ENCODE data around the gene NUDT8. TPM values are rescaled to one million over a fixed set of nuclear protein-coding genes. Genes with fewer than 3 reads are reported as not detected.

NUDT8 gene
- polyA plus RNA-seq, 2 of the 4 experiments (the other 2 are of a cell fraction): 1.8 to 5.6 TPM

DNA sequence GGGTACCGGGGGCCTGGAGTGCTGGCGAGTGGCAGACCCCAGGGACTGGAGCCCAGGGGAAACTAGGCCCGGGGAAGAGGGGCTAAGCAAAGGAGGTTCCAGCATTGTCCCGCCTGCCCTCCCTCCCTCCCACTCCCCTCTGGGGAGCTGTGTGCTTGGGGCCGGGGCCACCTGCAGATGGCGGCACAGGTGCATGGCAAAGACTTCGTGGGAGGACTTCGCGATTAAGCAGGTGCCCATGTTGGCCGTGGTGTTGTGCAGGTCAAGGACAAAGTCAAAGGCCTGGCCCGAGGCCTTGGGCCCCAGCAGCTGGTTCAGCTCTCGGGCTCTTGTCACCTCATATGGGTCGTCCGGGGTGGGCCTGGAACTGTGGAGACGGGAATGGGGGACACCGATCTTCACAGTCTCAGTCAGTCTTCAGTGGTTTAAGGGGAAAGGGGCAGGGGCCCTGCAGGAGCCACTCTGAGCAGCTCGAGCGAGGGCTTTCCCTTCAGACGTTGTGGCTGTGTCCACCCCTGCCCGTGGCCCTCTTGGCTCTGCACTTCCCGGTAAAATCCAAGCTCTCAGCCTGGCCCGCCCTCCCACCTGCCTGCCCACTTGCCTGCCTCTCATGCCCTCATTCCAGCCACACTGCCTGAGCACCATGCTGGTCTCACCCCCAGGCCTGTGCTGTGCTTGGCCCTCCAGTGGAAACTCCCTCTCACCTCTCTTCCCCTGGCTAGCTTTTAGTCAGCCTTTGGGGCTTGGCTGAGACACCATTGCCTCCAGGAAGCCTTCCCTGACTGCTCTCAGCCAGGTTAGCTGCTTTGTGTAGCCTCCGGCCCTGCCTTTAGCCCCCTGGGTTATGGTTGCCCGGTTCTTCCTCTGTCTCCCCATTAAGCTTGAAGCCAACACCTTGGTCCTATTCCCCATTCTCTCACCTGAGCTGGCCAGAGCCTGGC lies 16.1 kb upstream of the NUDT8 start:
- CTCF ChIA-PET: interaction anchor here (0.6 to 12.7 kb wide), 5 partner anchors 10 to 257 kb away, joined by 3 to 169 read pairs (median 4); partner anchors contain the start of gene NUDT8
- Histone ChIP-seq H3K4me3 (no peak overlapping the region), H3K4me1 (peaks cover 5% of the 10 kb centered on the region; the same call in 2 of the 3 replicates), H3K27ac (no peak overlapping the region), H3K9me3 (peaks cover 8% of the 10 kb centered on the region; the same call in 2 of the 3 replicates), H3K4me2 (no peak overlapping the region)
- ATAC-seq (no peak), FAIRE-seq (no peak), DNase-seq (ENCODE audit: low read depth in 1 of 2, low spot score in 1 of 2) (no peak)
- 79% methylated on average over 21 of the region's 24 CpGs for WGBS (ENCODE audit: missing lambda C conversion rate)
- POLR2A ChIA-PET: no interaction called here
- TF ChIP-seq ZFP36 (IDR thresholded peaks at IDR 0.05; ENCODE audit: borderline replicate concordance, partially characterized antibody) (no peak), POLR2A (IDR thresholded peaks at IDR 0.05; ENCODE audit: low read length) (no peak), FOSL2 (IDR thresholded peaks at IDR 0.05) (no peak), FOSL2 (CRISPR knock-in tag; IDR thresholded peaks at IDR 0.05) (no peak), EP300 (IDR thresholded peaks at IDR 0.05) (no peak), CHD2 (IDR thresholded peaks at IDR 0.05; ENCODE audit: low read length, partially characterized antibody) (no peak), JUN (IDR thresholded peaks at IDR 0.05) (no peak), HOXB13 (CRISPR knock-in tag; IDR thresholded peaks at IDR 0.05; ENCODE audit: low read depth) (no peak)
- TF ChIP-seq, protein P1, sequence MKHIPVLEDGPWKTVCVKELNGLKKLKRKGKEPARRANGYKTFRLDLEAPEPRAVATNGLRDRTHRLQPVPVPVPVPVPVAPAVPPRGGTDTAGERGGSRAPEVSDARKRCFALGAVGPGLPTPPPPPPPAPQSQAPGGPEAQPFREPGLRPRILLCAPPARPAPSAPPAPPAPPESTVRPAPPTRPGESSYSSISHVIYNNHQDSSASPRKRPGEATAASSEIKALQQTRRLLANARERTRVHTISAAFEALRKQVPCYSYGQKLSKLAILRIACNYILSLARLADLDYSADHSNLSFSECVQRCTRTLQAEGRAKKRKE (CRISPR knock-in tag; IDR thresholded peaks at IDR 0.05; ENCODE audit: low read depth): no peak
- TF ChIP-seq, protein P2, sequence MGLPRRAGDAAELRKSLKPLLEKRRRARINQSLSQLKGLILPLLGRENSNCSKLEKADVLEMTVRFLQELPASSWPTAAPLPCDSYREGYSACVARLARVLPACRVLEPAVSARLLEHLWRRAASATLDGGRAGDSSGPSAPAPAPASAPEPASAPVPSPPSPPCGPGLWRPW (IDR thresholded peaks at IDR 0.05): no peak
- TF ChIP-seq, protein P3, sequence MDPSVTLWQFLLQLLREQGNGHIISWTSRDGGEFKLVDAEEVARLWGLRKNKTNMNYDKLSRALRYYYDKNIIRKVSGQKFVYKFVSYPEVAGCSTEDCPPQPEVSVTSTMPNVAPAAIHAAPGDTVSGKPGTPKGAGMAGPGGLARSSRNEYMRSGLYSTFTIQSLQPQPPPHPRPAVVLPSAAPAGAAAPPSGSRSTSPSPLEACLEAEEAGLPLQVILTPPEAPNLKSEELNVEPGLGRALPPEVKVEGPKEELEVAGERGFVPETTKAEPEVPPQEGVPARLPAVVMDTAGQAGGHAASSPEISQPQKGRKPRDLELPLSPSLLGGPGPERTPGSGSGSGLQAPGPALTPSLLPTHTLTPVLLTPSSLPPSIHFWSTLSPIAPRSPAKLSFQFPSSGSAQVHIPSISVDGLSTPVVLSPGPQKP (IDR thresholded peaks at IDR 0.05; ENCODE audit: low read depth, low read length): no peak

DNA sequence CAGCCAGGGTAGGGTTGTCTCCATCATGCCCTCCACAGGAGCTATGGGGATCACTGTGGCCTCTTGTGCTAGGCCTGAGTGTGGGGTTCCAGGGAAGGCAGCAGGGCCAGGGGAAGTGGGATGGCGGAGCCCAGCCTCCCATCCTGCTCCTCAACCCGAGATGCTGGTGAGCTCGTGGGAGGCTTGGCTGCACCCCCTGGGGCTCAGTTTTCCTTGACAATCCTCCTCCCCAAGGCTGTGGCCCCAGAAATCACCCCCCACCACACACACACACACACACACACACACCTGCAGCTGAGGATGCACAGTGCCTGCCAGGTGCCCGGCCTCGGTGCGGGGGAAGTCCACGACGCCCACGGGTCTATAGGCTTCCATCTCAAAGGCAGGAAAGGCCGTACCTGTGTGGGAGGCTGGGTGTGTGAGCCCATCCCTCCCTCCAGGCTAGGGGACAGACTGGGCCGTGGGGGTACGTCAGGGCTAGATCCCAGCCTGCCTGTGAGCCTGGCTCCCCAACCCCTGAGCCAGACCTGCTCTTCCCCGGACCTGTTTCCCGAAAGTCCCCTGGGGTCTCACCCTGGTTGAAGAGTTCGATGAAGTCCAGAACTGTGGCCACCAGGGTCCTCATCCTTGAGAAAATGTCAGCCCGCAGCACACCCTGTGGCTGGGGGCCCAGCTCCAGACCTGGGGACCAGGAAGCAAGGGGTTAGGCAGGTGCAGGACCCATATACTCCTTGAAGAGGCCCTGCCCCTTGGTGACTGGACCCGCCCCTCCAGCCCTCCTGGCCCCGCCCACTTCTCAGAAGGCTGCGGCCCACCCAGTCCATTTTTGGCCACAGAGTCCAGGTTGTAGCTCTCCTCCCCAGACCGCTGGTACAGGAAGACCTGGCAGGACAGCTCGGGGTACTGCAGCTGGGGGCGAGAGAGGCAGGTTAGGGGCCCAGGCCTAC lies 15.0 kb upstream of the NUDT8 start:
- Histone ChIP-seq H3K4me1 (no peaks in the 10 kb centered on the region), H3K9me3 (peaks cover 8% of the 10 kb centered on the region; the same call in 2 of the 3 replicates), H3K27ac (no peak overlapping the region), H3K4me2 (no peak overlapping the region), H3K4me3 (no peak overlapping the region)
- CTCF ChIA-PET: interaction anchor here (0.6 to 12.7 kb wide), 6 partner anchors 14 to 258 kb away, joined by 3 to 169 read pairs (median 4); partner anchors contain the start of gene NUDT8
- no peak for DNase-seq (ENCODE audit: low read depth in 1 of 2, low spot score in 1 of 2)
- no peak for ATAC-seq
- POLR2A ChIA-PET: no interaction called here
- FAIRE-seq: no peak
- TF ChIP-seq CEBPB (IDR thresholded peaks at IDR 0.05): no peak
- no peak for TF ChIP-seq EHF (CRISPR knock-in tag; IDR thresholded peaks at IDR 0.05)
- no peak for TF ChIP-seq ZNF302 (CRISPR knock-in tag; IDR thresholded peaks at IDR 0.05)
- TF ChIP-seq ESRRA (IDR thresholded peaks at IDR 0.05; ENCODE audit: borderline replicate concordance, low read length): no peak
- TF ChIP-seq RAD21 (conservative IDR thresholded peaks at IDR 0.05 in 1 of 2, IDR thresholded peaks at IDR 0.05 in 1 of 2): no peak
- TF ChIP-seq PHF8 (IDR thresholded peaks at IDR 0.05; ENCODE audit: borderline replicate concordance, low read depth): no peak
- no peak for TF ChIP-seq JUNB (IDR thresholded peaks at IDR 0.05)
- TF ChIP-seq, protein P4, sequence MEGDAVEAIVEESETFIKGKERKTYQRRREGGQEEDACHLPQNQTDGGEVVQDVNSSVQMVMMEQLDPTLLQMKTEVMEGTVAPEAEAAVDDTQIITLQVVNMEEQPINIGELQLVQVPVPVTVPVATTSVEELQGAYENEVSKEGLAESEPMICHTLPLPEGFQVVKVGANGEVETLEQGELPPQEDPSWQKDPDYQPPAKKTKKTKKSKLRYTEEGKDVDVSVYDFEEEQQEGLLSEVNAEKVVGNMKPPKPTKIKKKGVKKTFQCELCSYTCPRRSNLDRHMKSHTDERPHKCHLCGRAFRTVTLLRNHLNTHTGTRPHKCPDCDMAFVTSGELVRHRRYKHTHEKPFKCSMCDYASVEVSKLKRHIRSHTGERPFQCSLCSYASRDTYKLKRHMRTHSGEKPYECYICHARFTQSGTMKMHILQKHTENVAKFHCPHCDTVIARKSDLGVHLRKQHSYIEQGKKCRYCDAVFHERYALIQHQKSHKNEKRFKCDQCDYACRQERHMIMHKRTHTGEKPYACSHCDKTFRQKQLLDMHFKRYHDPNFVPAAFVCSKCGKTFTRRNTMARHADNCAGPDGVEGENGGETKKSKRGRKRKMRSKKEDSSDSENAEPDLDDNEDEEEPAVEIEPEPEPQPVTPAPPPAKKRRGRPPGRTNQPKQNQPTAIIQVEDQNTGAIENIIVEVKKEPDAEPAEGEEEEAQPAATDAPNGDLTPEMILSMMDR (IDR thresholded peaks at IDR 0.05): no peak
- no peak for TF ChIP-seq NFE2L2 (conservative IDR thresholded peaks at IDR 0.05; ENCODE audit: low read length)
- no peak for TF ChIP-seq TFCP2L1 (CRISPR knock-in tag; IDR thresholded peaks at IDR 0.05)
- TF ChIP-seq MYC (IDR thresholded peaks at IDR 0.05; ENCODE audit: borderline replicate concordance, low read length): no peak
- no peak for TF ChIP-seq HOXB5 (CRISPR knock-in tag; IDR thresholded peaks at IDR 0.05)
- TF ChIP-seq MAZ (IDR thresholded peaks at IDR 0.05; ENCODE audit: borderline replicate concordance, low read depth, low read length): no peak
- TF ChIP-seq, protein P1 (CRISPR knock-in tag; IDR thresholded peaks at IDR 0.05; ENCODE audit: low read depth): no peak
- TF ChIP-seq POLR2A (IDR thresholded peaks at IDR 0.05; ENCODE audit: low read length): no peak
- no peak for TF ChIP-seq CHD2 (IDR thresholded peaks at IDR 0.05; ENCODE audit: low read length, partially characterized antibody)
- no peak for TF ChIP-seq TP53 (CRISPR knock-in tag; IDR thresholded peaks at IDR 0.05)
- TF ChIP-seq RFX5 (IDR thresholded peaks at IDR 0.05): no peak
- WGBS (ENCODE audit: missing lambda C conversion rate): 88% methylated on average over 19 of the region's 22 CpGs

Measured in A549 (cell line).